ENCODE results near the gene FOXA1.

DNA sequence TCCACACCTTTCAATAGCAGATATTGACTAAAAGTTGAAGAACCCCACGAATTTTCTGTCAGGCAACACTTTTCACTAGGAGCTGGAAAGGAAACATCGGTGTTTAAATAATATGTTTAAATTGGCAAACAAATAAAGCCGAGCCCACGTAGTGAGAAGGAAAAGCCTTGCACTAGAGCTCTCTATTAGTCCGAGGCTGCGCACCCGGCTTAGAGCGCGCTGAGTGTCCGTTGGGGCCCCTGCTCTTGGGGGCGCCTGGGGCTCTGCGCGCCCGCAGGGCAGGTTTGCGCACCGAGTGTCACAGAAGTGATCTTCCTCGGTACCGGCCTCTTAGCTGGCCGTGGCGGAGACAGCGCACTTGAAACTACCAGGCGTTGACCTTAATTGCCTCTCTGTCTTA, 6.8 kb upstream of the FOXA1 start:
- TF ChIP-seq POLR2AphosphoS5 (IDR thresholded peaks at IDR 0.05) (no peak), POLR2A (IDR thresholded peaks at IDR 0.05) (no peak), CTCF (IDR thresholded peaks at IDR 0.05) (no peak)
